HepG2 (cell line): ENCODE measurements around the gene LCAT. TPM values are rescaled to one million over a fixed set of nuclear protein-coding genes. Genes with fewer than 3 reads are reported as not detected.

ENCODE experiments used
- BRCA1 ChIP-seq: sonication (generic); formaldehyde crosslinking; IDR thresholded peaks from 2 replicates; pipeline ENCODE4 v1.4.0; 2020; ENCODE audit warnings: missing genetic modification reagents
- GATAD1 ChIP-seq: IDR thresholded peaks from 2 replicates; pipeline ENCODE4 v1.6.1; 2016; ENCODE audit warnings: missing genetic modification reagents, missing compliant biosample characterization
- GFI1 ChIP-seq: sonication (generic); formaldehyde crosslinking; IDR thresholded peaks from 2 replicates; pipeline ENCODE4 v1.5.0; 2020; ENCODE audit warnings: missing genetic modification reagents, mild to moderate bottlenecking, borderline replicate concordance
- GLMP ChIP-seq: sonication (generic); formaldehyde crosslinking; IDR thresholded peaks from 2 replicates; pipeline ENCODE4 v1.9.0; 2021; ENCODE audit warnings: missing genetic modification reagents, mild to moderate bottlenecking, borderline replicate concordance
- HOXA5 ChIP-seq: sonication (generic); formaldehyde crosslinking; IDR thresholded peaks from 2 replicates; pipeline ENCODE4 v1.4.0; 2020; ENCODE audit warnings: missing genetic modification reagents
- NR2F1 ChIP-seq, 2 experiments: fragments of 450-650 bp in 1 of 2; formaldehyde crosslinking in 1 of 2; IDR thresholded peaks; 2 replicates each; pipeline versions ENCODE4 v1.5.0 to v1.6.1; 2016 to 2020; ENCODE audit warnings: mild to moderate bottlenecking in 1 of 2, missing compliant biosample characterization in 1 of 2, missing genetic modification reagents in 1 of 2, moderate library complexity in 1 of 2
- PRPF4 ChIP-seq: fragments of 200-400 bp; formaldehyde crosslinking; IDR thresholded peaks from 2 replicates; pipeline ENCODE4 v1.6.1; 2016; ENCODE audit warnings: low read length, low read depth; ENCODE audit not compliant: poor library complexity, severe bottlenecking
- REL ChIP-seq: sonication (generic); formaldehyde crosslinking; conservative IDR thresholded peaks from 2 replicates; pipeline ENCODE4 v1.8.0; 2022; ENCODE audit warnings: mild to moderate bottlenecking, missing genetic modification reagents, moderate library complexity
- SP4 ChIP-seq: sonication (generic); formaldehyde crosslinking; IDR thresholded peaks from 2 replicates; pipeline ENCODE4 v1.8.1; 2023; ENCODE audit warnings: mild to moderate bottlenecking, missing genetic modification reagents
- STAT5B ChIP-seq: sonication (generic); formaldehyde crosslinking; IDR thresholded peaks from 2 replicates; pipeline ENCODE4 v1.4.0; 2020; ENCODE audit warnings: missing genetic modification reagents
- TBL1XR1 ChIP-seq: fragments of 150-350 bp; IDR thresholded peaks from 2 replicates; pipeline ENCODE4 v1.6.1; 2014; ENCODE audit warnings: borderline replicate concordance, low read length; ENCODE audit not compliant: partially characterized antibody
- TEAD3 ChIP-seq: optimal IDR thresholded peaks from 2 replicates; pipeline ENCODE3; 2016; ENCODE audit warnings: borderline replicate concordance
- TEF ChIP-seq: sonication (generic); formaldehyde crosslinking; IDR thresholded peaks from 2 replicates; pipeline ENCODE4 v1.5.0; 2020; ENCODE audit warnings: missing genetic modification reagents
- TRIM22 ChIP-seq: fragments of 450-650 bp; IDR thresholded peaks from 2 replicates; pipeline ENCODE4 v1.6.1; 2017
- ZBTB7A ChIP-seq: sonication (generic); formaldehyde crosslinking; IDR thresholded peaks from 2 replicates; pipeline ENCODE4 v1.8.0; 2022; ENCODE audit warnings: mild to moderate bottlenecking, missing genetic modification reagents
- ZNF251 ChIP-seq: sonication (generic); formaldehyde crosslinking; IDR thresholded peaks from 2 replicates; pipeline ENCODE4 v1.9.0; 2021; ENCODE audit warnings: mild to moderate bottlenecking, missing genetic modification reagents
- ZNF253 ChIP-seq: sonication (generic); formaldehyde crosslinking; IDR thresholded peaks from 2 replicates; pipeline ENCODE4 v1.8.0; 2022; ENCODE audit warnings: mild to moderate bottlenecking, missing genetic modification reagents, borderline replicate concordance
- ZNF33B ChIP-seq: sonication (generic); formaldehyde crosslinking; IDR thresholded peaks from 2 replicates; pipeline ENCODE4 v1.5.1; 2020; ENCODE audit warnings: mild to moderate bottlenecking, missing genetic modification reagents
- ZNF570 ChIP-seq: sonication (generic); formaldehyde crosslinking; IDR thresholded peaks from 2 replicates; pipeline ENCODE4 v1.4.0; 2020; ENCODE audit warnings: mild to moderate bottlenecking, missing genetic modification reagents, borderline replicate concordance
- ZNF616 ChIP-seq: sonication (generic); formaldehyde crosslinking; IDR thresholded peaks from 2 replicates; pipeline ENCODE4 v1.5.0; 2020; ENCODE audit warnings: low read depth, mild to moderate bottlenecking, missing genetic modification reagents
- ZNF737 ChIP-seq: sonication (generic); formaldehyde crosslinking; IDR thresholded peaks from 2 replicates; pipeline ENCODE4 v1.5.0; 2020; ENCODE audit warnings: missing genetic modification reagents, mild to moderate bottlenecking, borderline replicate concordance
- ZNF790 ChIP-seq: sonication (generic); formaldehyde crosslinking; IDR thresholded peaks from 2 replicates; pipeline ENCODE4 v1.8.0; 2022; ENCODE audit warnings: missing genetic modification reagents, mild to moderate bottlenecking, borderline replicate concordance
- ZNF879 ChIP-seq: sonication (generic); formaldehyde crosslinking; IDR thresholded peaks from 2 replicates; pipeline ENCODE4 v1.8.1; 2023; ENCODE audit warnings: missing genetic modification reagents
- ZSCAN21 ChIP-seq: sonication (generic); formaldehyde crosslinking; IDR thresholded peaks from 2 replicates; pipeline ENCODE4 v1.8.0; 2022; ENCODE audit warnings: mild to moderate bottlenecking, missing genetic modification reagents, moderate library complexity, borderline replicate concordance
- ZUFSP ChIP-seq: sonication (generic); formaldehyde crosslinking; IDR thresholded peaks from 2 replicates; pipeline ENCODE4 v1.9.0; 2021; ENCODE audit warnings: missing genetic modification reagents, mild to moderate bottlenecking, borderline replicate concordance
- polyA plus RNA-seq, 8 experiments: library from polyadenylated mRNA; depleted of rRNA in 3 of 8; stranded (reverse) in 7 of 8; unstranded in 1 of 8; fragments of >200 nt; fragmentation: Illumina TruSeq in 4 of 8; extraction: Trizol in 4 of 8; gene quantifications; 2 replicates each; pipeline versions ENCODE4 v1.2.1 to v1.2.3, GENCODE V29; 2011 to 2016; ENCODE audit warnings: low read depth in 4 of 8, missing spikeins in 1 of 8, mixed read lengths in 1 of 8; ENCODE audit not compliant: insufficient read depth in 1 of 8
- total RNA-seq, 5 experiments: library from RNA; depleted of rRNA; stranded (reverse); fragments of >200 nt; fragmentation: Illumina TruSeq; extraction: Trizol; gene quantifications; 2 replicates each; pipeline ENCODE4 v1.2.3, GENCODE V29; 2016; ENCODE audit warnings: low read depth in 1 of 5

Gene LCAT
- total and polyA plus RNA-seq, 2 of the 13 experiments (the other 11 are each of a cell fraction or from before 2014, with no cell fraction given): 36.1 to 38.9 TPM

GRCh38 chr16:67942510-67943255 is 1.2 kb downstream of the LCAT start (continued):
- TF ChIP-seq SP4 (CRISPR knock-in tag) (0 out of 2 replicates have a peak, but pooled peaks have one; percentile 21), GATAD1 (CRISPR knock-in tag) (0 out of 2 replicates have a peak, but pooled peaks have one; percentile 5), HOXA5 (CRISPR knock-in tag) (no peak), TEAD3 (CRISPR knock-in tag) (peak; percentile 40), GFI1 (CRISPR knock-in tag) (no peak), NR2F1 (CRISPR knock-in tag; IDR thresholded peaks at IDR 0.05) (no peak; a peak in 1 of 4 replicates), ZNF33B (peak; percentile 68; the same call in 1 of the 2 replicates), ZUFSP (CRISPR knock-in tag) (no peak), GLMP (CRISPR knock-in tag) (no peak), PRPF4 (no peak), ZBTB7A (CRISPR knock-in tag) (no peak), TEF (CRISPR knock-in tag) (no peak), REL (CRISPR knock-in tag) (no peak), ZNF251 (CRISPR knock-in tag) (no peak), ZNF253 (no peak; the same call in 1 of the 2 replicates), TRIM22 (no peak), ZNF879 (CRISPR knock-in tag) (peak; percentile 67; the same call in 1 of the 2 replicates), ZNF790 (CRISPR knock-in tag) (no peak), ZNF570 (no peak), BRCA1 (CRISPR knock-in tag) (no peak), ZSCAN21 (CRISPR knock-in tag) (peak; percentile 50; the same call in 1 of the 2 replicates), ZNF737 (CRISPR knock-in tag) (0 out of 2 replicates have a peak, but pooled peaks have one; percentile 69), TBL1XR1 (no peak), ZNF616 (CRISPR knock-in tag) (no peak), STAT5B (no peak)
